Mesendoderm (in vitro differentiated cells): Measurements from ENCODE around the gene DNMT3B.

Experiments used
- DNase-seq: peaks from one replicate; pipeline ENCODE4 v3.0.0; 2013
- H2AK5ac ChIP-seq: 2 replicates; pipeline ENCODE4 v1.6.1; 2013; ENCODE audit warnings: low read length, inconsistent platforms
- H2BK120ac ChIP-seq: 2 replicates; pipeline ENCODE4 v1.6.1; 2013; ENCODE audit warnings: low read depth, mild to moderate bottlenecking, low read length, moderate library complexity, mixed read lengths
- H2BK15ac ChIP-seq: replicated peaks from 2 replicates; pipeline ENCODE4 v1.6.1; 2013; ENCODE audit warnings: low read depth, mild to moderate bottlenecking, moderate library complexity
- H2BK5ac ChIP-seq: 2 replicates; pipeline ENCODE4 v1.6.1; 2013; ENCODE audit warnings: low read length, inconsistent platforms
- H3K18ac ChIP-seq: 2 replicates; pipeline ENCODE4 v1.6.1; 2013; ENCODE audit warnings: mild to moderate bottlenecking, low read length, mixed read lengths
- H3K23ac ChIP-seq: one replicate; pipeline ENCODE4 v1.6.1; 2013; ENCODE audit warnings: low read length
- H3K27ac ChIP-seq: 2 replicates; pipeline ENCODE4 v1.5.1; 2013; ENCODE audit warnings: low read depth, mild to moderate bottlenecking, inconsistent platforms, low read length, moderate library complexity
- H3K27me3 ChIP-seq: 2 replicates; pipeline ENCODE4 v1.6.1; 2013; ENCODE audit warnings: low read length, control low read depth, mild to moderate bottlenecking, inconsistent platforms; ENCODE audit not compliant: insufficient read depth, poor library complexity
- H3K36me3 ChIP-seq: 2 replicates; pipeline ENCODE4 v1.6.1; 2013; ENCODE audit warnings: low read length, inconsistent platforms; ENCODE audit not compliant: control insufficient read depth, insufficient read depth
- H3K4ac ChIP-seq: one replicate; pipeline ENCODE4 v1.6.1; 2013; ENCODE audit warnings: low read depth, mild to moderate bottlenecking, low read length, moderate library complexity
- H3K4me1 ChIP-seq: 2 replicates; pipeline ENCODE4 v1.6.1; 2013; ENCODE audit warnings: low read depth, low read length, inconsistent platforms; ENCODE audit not compliant: control insufficient read depth
- H3K4me2 ChIP-seq: 2 replicates; pipeline ENCODE4 v1.6.1; 2013; ENCODE audit warnings: low read length
- H3K4me3 ChIP-seq: 2 replicates; pipeline ENCODE4 v1.5.1; 2013; ENCODE audit warnings: mild to moderate bottlenecking, low read length
- H3K56ac ChIP-seq: one replicate; pipeline ENCODE4 v1.6.1; 2013; ENCODE audit warnings: low read length
- H3K79me1 ChIP-seq: 2 replicates; pipeline ENCODE4 v1.6.1; 2013; ENCODE audit warnings: low read length, inconsistent platforms
- H3K79me2 ChIP-seq: 2 replicates; pipeline ENCODE4 v1.6.1; 2013; ENCODE audit warnings: mild to moderate bottlenecking, low read length; ENCODE audit not compliant: control insufficient read depth, insufficient read depth
- H3K9ac ChIP-seq: 2 replicates; pipeline ENCODE4 v1.6.1; 2013; ENCODE audit warnings: low read length, inconsistent platforms
- H4K5ac ChIP-seq: one replicate; pipeline ENCODE4 v1.6.1; 2013; ENCODE audit warnings: low read length
- H4K8ac ChIP-seq: one replicate; pipeline ENCODE4 v1.6.1; 2013; ENCODE audit warnings: low read depth, mild to moderate bottlenecking, control low read depth, low read length, moderate library complexity
- WGBS: extraction: QIAGEN DNeasy Blood & Tissue Kit; methylation state at CpG from one replicate; pipeline ENCODE4 v1.1.7; 2013; ENCODE audit warnings: low lambda C conversion rate, missing lambda C conversion rate; ENCODE audit not compliant: insufficient coverage; ENCODE audit errors: extremely low coverage; 5-methylcytosine and 5-hydroxymethylcytosine counted together

DNMT3B gene

GRCh38 chr20:32819992-32820697, 58.0 kb downstream of the DNMT3B start:
- Histone ChIP-seq H4K8ac (peak overlapping the region; percentile 78), H3K4me1 (peaks cover 7% of the 10 kb centered on the region), H3K18ac (peak overlapping the region; percentile 100), H3K36me3 (no peaks in the 10 kb centered on the region), H3K27me3 (no peaks in the 10 kb centered on the region), H2BK5ac (no peak overlapping the region), H2AK5ac (peak overlapping the region; percentile 88), H3K79me2 (peaks cover 51% of the 10 kb centered on the region), H3K4ac (peak overlapping the region; percentile 96), H3K23ac (peak overlapping the region; percentile 66), H3K4me3 (peak overlapping the region; percentile 92), H2BK120ac (peak overlapping the region; percentile 90), H3K9ac (peak overlapping the region; percentile 95), H3K56ac (peak overlapping the region; percentile 98), H3K4me2 (peak overlapping the region; percentile 100), H4K5ac (no peak overlapping the region), H2BK15ac (no peak overlapping the region), H3K79me1 (peaks cover 6% of the 10 kb centered on the region), H3K27ac (peak overlapping the region; percentile 91)
- WGBS: no CpG with 5 or more reads among the region's 58 CpGs
- DNase-seq: peak; percentile 88

GRCh38 chr20:32820698-32821377, 58.7 kb downstream of the DNMT3B start:
- WGBS: no CpG with 5 or more reads among the region's 25 CpGs
- Histone ChIP-seq H3K27me3 (no peaks in the 10 kb centered on the region), H2BK120ac (no peak overlapping the region), H3K18ac (no peak overlapping the region), H2BK5ac (no peak overlapping the region), H3K27ac (peak overlapping the region; percentile 91), H3K56ac (peak overlapping the region; percentile 98), H4K5ac (no peak overlapping the region), H3K79me1 (peaks cover 9% of the 10 kb centered on the region), H3K4me2 (peak overlapping the region; percentile 100), H3K9ac (peak overlapping the region; percentile 95), H2AK5ac (peak overlapping the region; percentile 88), H4K8ac (no peak overlapping the region), H3K79me2 (peaks cover 55% of the 10 kb centered on the region), H3K4me3 (peak overlapping the region; percentile 92), H3K4me1 (peaks cover 7% of the 10 kb centered on the region), H3K4ac (no peak overlapping the region), H3K36me3 (peaks cover 1% of the 10 kb centered on the region), H2BK15ac (no peak overlapping the region), H3K23ac (no peak overlapping the region)
- DNase-seq: no peak

DNA sequence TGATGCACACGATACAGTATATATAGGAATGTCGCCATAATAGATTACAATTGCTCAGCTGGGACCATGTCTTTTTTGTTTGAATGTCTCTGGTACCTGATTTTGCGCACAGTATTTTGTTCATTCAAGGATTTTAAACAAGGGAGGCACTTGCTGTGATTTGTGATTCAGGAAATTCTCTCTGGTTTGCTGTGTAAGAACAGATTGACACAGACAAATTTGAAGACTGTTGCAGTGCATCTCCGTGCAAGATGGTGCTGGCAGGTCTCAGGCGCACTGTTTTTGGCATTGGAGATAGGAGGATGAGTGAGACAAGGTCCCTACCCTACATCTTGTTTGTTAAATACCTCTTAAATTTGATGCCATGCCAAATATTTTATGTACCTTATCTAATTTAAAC, 60.0 kb downstream of the DNMT3B start:
- Histone ChIP-seq H3K4me1 (peaks cover 7% of the 10 kb centered on the region), H3K4me3 (no peak overlapping the region), H4K8ac (no peak overlapping the region), H2AK5ac (no peak overlapping the region), H3K18ac (no peak overlapping the region), H3K36me3 (peaks cover 5% of the 10 kb centered on the region), H3K56ac (peak overlapping the region; percentile 67), H3K4ac (no peak overlapping the region), H3K4me2 (no peak overlapping the region), H2BK5ac (no peak overlapping the region), H4K5ac (no peak overlapping the region), H3K27ac (no peak overlapping the region), H2BK120ac (no peak overlapping the region), H3K79me2 (peaks cover 58% of the 10 kb centered on the region), H3K23ac (no peak overlapping the region), H2BK15ac (no peak overlapping the region), H3K9ac (peak overlapping the region; percentile 9), H3K27me3 (no peaks in the 10 kb centered on the region), H3K79me1 (peaks cover 9% of the 10 kb centered on the region)
- no peak for DNase-seq
- WGBS: no CpG with 5 or more reads among the region's 5 CpGs

GRCh38 chr20:32823078-32823477, 60.9 kb downstream of the DNMT3B start:
- no peak overlapping the region for H2BK120ac ChIP-seq
- H2AK5ac ChIP-seq: no peak overlapping the region
- H4K8ac ChIP-seq: no peak overlapping the region
- H3K36me3 ChIP-seq: peaks cover 5% of the 10 kb centered on the region
- no peak overlapping the region for H3K4me2 ChIP-seq
- H3K4me1 ChIP-seq: peaks cover 7% of the 10 kb centered on the region
- H3K18ac ChIP-seq: no peak overlapping the region
- H3K27ac ChIP-seq: no peak overlapping the region
- peak overlapping the region; percentile 8 for H3K56ac ChIP-seq
- H3K4ac ChIP-seq: no peak overlapping the region
- no peaks in the 10 kb centered on the region for H3K27me3 ChIP-seq
- no peak overlapping the region for H4K5ac ChIP-seq
- H2BK5ac ChIP-seq: no peak overlapping the region
- peak overlapping the region; percentile 5 for H3K9ac ChIP-seq
- no CpG with 5 or more reads among the region's 3 CpGs for WGBS
- H3K4me3 ChIP-seq: no peak overlapping the region
- peak; percentile 74 for DNase-seq
- peaks cover 12% of the 10 kb centered on the region for H3K79me1 ChIP-seq
- H3K79me2 ChIP-seq: peaks cover 61% of the 10 kb centered on the region
- H3K23ac ChIP-seq: no peak overlapping the region
- H2BK15ac ChIP-seq: no peak overlapping the region

DNA sequence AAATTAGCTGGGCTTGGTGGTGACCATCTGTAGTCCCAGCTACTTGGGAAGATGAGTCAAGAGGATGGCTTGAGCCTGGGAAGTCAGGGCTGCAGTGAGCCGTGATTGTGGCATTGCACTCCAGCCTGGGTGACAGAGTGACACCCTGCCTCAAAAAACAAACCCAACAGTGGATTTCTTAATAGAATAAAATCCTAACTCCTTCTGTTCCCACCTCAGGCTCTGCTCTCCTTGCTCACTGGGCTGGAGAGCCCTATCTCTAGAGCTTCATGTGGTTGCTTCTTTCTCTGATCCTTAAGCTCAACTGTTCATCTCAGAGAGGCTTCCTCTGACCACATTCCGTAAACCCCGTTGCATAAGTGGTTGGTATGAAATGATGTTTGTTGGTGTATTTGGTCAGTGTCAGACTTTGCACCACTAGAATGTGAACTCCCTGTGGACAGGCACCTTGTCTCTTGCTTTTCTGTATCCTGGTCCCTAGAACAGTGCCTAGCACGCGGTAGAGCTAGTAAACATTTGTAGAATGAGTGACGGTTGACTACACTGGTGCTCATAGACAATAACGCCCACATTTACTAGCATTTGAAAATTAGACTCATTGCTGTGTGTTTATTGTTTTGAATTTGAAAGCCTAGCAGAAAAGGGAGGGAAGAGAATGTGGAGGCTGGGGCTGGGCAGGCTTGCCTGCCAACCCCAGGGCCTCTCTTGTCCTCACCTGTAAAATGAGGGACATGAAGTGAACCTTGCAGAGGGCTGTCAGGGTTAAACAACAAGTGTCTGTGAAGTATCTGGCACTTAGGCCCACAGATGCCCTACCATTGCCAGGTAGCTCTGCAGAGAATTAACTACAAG, 61.8 kb downstream of the DNMT3B start:
- H3K27ac ChIP-seq: no peak overlapping the region
- H3K4me3 ChIP-seq: no peak overlapping the region
- H3K27me3 ChIP-seq: no peaks in the 10 kb centered on the region
- no peak overlapping the region for H2BK120ac ChIP-seq
- H3K79me1 ChIP-seq: peaks cover 12% of the 10 kb centered on the region
- H3K4me2 ChIP-seq: no peak overlapping the region
- no peak overlapping the region for H4K8ac ChIP-seq
- H3K56ac ChIP-seq: no peak overlapping the region
- peaks cover 66% of the 10 kb centered on the region for H3K79me2 ChIP-seq
- DNase-seq: no peak
- H3K23ac ChIP-seq: no peak overlapping the region
- H2BK15ac ChIP-seq: no peak overlapping the region
- H4K5ac ChIP-seq: no peak overlapping the region
- peaks cover 5% of the 10 kb centered on the region for H3K36me3 ChIP-seq
- H3K18ac ChIP-seq: no peak overlapping the region
- no peak overlapping the region for H2BK5ac ChIP-seq
- H3K4me1 ChIP-seq: peaks cover 7% of the 10 kb centered on the region
- no peak overlapping the region for H3K4ac ChIP-seq
- no peak overlapping the region for H2AK5ac ChIP-seq
- no CpG with 5 or more reads among the region's 7 CpGs for WGBS
- no peak overlapping the region for H3K9ac ChIP-seq
